PC-9 (cell line): ENCODE results near the gene TCEAL4. TPM values are rescaled to one million over a fixed set of nuclear protein-coding genes. Genes with fewer than 3 reads are reported as not detected.

Experiments used
- BruUV-seq: library from RNA; stranded (reverse); fragments of 400-500 nt; replicated peaks from 2 replicates; lab custom pipeline; 2021; lab: Mats Ljungman, UMichigan
- CTCF ChIA-PET: fragments of 300-600 bp; sonication (Branson Sonifier 250); formaldehyde crosslinking; loops from one replicate; lab custom pipeline; 2022; ENCODE audit warnings: antibody characterized with exemption; lab: Charles Lee
- POLR2A ChIA-PET: fragments of 300-600 bp; sonication (Branson Sonifier 250); formaldehyde crosslinking; loops from one replicate; lab custom pipeline; 2022; ENCODE audit warnings: antibody characterized with exemption; ENCODE audit not compliant: unreplicated experiment; lab: Charles Lee
- DNase-seq, 2 experiments: peaks; one replicate each; pipeline versions ENCODE4 v3.0.0 to v3.0.0-alpha.2; 2015 to 2022; ENCODE audit warnings: mixed read lengths in 1 of 2
- H2AFZ ChIP-seq: fragments of 200-600 bp; sonication (generic); 2 replicates; pipeline ENCODE4 v1.8.1; 2017; ENCODE audit warnings: antibody characterized with exemption
- H3F3A ChIP-seq: fragments of 200-600 bp; sonication (generic); 2 replicates; pipeline ENCODE4 v1.8.1; 2017; ENCODE audit warnings: antibody characterized with exemption, mild to moderate bottlenecking, low read depth; ENCODE audit not compliant: insufficient read depth
- H3K27ac ChIP-seq: fragments of 200-600 bp; sonication (generic); 2 replicates; pipeline ENCODE4 v1.6.1; 2016; ENCODE audit warnings: mixed run types
- H3K27me3 ChIP-seq: fragments of 200-600 bp; sonication (generic); 2 replicates; pipeline ENCODE4 v1.6.1; 2016; ENCODE audit warnings: low read depth, mixed run types; ENCODE audit not compliant: insufficient read depth
- H3K36me3 ChIP-seq: fragments of 200-600 bp; sonication (generic); 2 replicates; pipeline ENCODE4 v1.6.1; 2016; ENCODE audit warnings: low read depth, mixed run types
- H3K4me1 ChIP-seq: fragments of 200-600 bp; sonication (generic); replicated peaks from 2 replicates; pipeline ENCODE4 v1.6.1; 2016; ENCODE audit warnings: mixed run types; ENCODE audit not compliant: insufficient read depth
- H3K4me2 ChIP-seq: fragments of 200-600 bp; sonication (generic); 2 replicates; pipeline ENCODE4 v1.6.1; 2017; ENCODE audit warnings: mixed run types
- H3K4me3 ChIP-seq: fragments of 200-600 bp; sonication (generic); 2 replicates; pipeline ENCODE4 v1.6.1; 2016; ENCODE audit warnings: mixed run types
- H3K79me2 ChIP-seq: fragments of 200-600 bp; sonication (generic); 2 replicates; pipeline ENCODE4 v1.6.1; 2017; ENCODE audit warnings: low read depth, mixed run types
- H3K9me2 ChIP-seq: fragments of 200-600 bp; sonication (generic); 2 replicates; pipeline ENCODE4 v1.8.1; 2017; ENCODE audit warnings: mild to moderate bottlenecking; ENCODE audit not compliant: insufficient read depth
- H3K9me3 ChIP-seq: fragments of 200-600 bp; sonication (generic); 2 replicates; pipeline ENCODE4 v1.8.1; 2016; ENCODE audit warnings: low read depth; ENCODE audit not compliant: insufficient read depth
- H4K20me1 ChIP-seq: fragments of 200-600 bp; sonication (generic); 2 replicates; pipeline ENCODE4 v1.8.1; 2017; ENCODE audit not compliant: insufficient read depth
- EZH2 ChIP-seq: fragments of 200-600 bp; sonication (generic); IDR thresholded peaks from 2 replicates; pipeline ENCODE4 v1.8.0; 2017; ENCODE audit warnings: antibody characterized with exemption, low read depth
- intact Hi-C: fragments of 100-400 bp; cut with micrococcal nuclease; formaldehyde crosslinking; loops from one replicate; pipeline ENCODE4 v1.10.0; 2022; ENCODE audit not compliant: unreplicated experiment
- total RNA-seq: library from RNA; stranded (reverse); gene quantifications from 2 replicates; pipeline ENCODE4 v1.2.3, GENCODE V29; 2021
- TF ChIP-seq, protein P1 (sequence below): fragments of 200-600 bp; sonication (generic); conservative IDR thresholded peaks from 2 replicates; pipeline ENCODE4 v1.6.1; 2017; ENCODE audit warnings: mixed run types, antibody characterized with exemption, mild to moderate bottlenecking, moderate library complexity

Gene TCEAL4
- total RNA-seq, 1 experiment from 2014 or later: 42.9 TPM

DNA sequence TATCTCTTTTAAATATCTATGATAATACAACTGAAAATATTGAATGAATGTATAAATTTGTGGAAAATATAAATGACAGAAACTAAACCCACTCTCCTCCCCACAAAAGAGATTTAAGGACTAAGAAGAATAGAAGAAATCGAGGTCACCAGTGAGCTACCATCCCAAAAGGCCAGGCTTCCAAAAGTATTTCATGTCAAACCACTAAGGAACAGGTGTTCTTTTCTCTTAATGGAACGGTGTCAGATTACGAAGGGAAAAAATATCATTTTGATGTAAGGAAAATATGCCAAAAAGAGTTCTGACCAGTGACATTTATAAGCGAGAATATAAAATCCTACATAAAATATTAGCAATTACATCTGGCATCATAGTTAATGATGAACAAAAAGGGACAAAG lies 13.6 kb upstream of the TCEAL4 start:
- H3K27ac ChIP-seq: no peak overlapping the region
- CTCF ChIA-PET: no interaction called here
- no peaks in the 10 kb centered on the region for H3K27me3 ChIP-seq
- H3K36me3 ChIP-seq: no peaks in the 10 kb centered on the region
- TF ChIP-seq, protein P1, sequence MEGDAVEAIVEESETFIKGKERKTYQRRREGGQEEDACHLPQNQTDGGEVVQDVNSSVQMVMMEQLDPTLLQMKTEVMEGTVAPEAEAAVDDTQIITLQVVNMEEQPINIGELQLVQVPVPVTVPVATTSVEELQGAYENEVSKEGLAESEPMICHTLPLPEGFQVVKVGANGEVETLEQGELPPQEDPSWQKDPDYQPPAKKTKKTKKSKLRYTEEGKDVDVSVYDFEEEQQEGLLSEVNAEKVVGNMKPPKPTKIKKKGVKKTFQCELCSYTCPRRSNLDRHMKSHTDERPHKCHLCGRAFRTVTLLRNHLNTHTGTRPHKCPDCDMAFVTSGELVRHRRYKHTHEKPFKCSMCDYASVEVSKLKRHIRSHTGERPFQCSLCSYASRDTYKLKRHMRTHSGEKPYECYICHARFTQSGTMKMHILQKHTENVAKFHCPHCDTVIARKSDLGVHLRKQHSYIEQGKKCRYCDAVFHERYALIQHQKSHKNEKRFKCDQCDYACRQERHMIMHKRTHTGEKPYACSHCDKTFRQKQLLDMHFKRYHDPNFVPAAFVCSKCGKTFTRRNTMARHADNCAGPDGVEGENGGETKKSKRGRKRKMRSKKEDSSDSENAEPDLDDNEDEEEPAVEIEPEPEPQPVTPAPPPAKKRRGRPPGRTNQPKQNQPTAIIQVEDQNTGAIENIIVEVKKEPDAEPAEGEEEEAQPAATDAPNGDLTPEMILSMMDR: no peak
- no peak for TF ChIP-seq EZH2
- H3K4me3 ChIP-seq: no peak overlapping the region
- POLR2A ChIA-PET: no interaction called here
- intact Hi-C loops: no loop called here
- DNase-seq: no peak
- H3K79me2 ChIP-seq: no peaks in the 10 kb centered on the region
- H3K9me3 ChIP-seq: no peaks in the 10 kb centered on the region
- H3K9me2 ChIP-seq: no peaks in the 10 kb centered on the region
- H3F3A ChIP-seq: no peaks in the 10 kb centered on the region
- BruUV-seq: no TSS peak
- H2AFZ ChIP-seq: no peak overlapping the region
- no peaks in the 10 kb centered on the region for H3K4me1 ChIP-seq
- H4K20me1 ChIP-seq: no peaks in the 10 kb centered on the region
- no peak overlapping the region for H3K4me2 ChIP-seq

DNA sequence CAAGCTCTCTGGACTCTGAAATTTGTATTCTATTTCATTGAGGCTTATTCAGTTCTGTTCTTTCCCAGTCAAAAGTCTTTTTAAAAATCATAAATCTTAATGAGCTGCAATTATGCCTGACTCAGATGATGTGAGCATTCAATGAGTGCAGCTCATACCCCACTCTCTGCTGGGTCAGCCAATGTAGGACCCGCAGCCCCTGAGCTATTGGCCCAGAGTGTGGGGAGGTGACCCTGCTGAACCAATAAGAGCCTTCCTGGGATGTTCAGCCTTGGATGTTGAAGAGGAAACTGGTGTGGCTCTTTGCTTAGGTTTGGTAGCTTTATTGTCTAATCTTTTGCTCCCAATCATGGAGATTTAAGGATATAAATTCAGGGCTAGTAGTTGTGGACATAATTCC lies 12.1 kb upstream of the TCEAL4 start:
- no peak overlapping the region for H3K4me3 ChIP-seq
- H3K4me2 ChIP-seq: no peak overlapping the region
- H3K9me3 ChIP-seq: no peaks in the 10 kb centered on the region
- TF ChIP-seq EZH2: no peak
- TF ChIP-seq, protein P1: no peak
- H4K20me1 ChIP-seq: no peaks in the 10 kb centered on the region
- no peaks in the 10 kb centered on the region for H3K4me1 ChIP-seq
- no peaks in the 10 kb centered on the region for H3K79me2 ChIP-seq
- no peaks in the 10 kb centered on the region for H3K27me3 ChIP-seq
- ChIA-PET POLR2A (interaction anchor here (0.6 kb wide), 1 partner anchor 83 kb away, joined by 7 read pairs; no protein-coding TSS in a partner anchor), CTCF (interaction anchor here (0.8 kb wide), 1 partner anchor 133 kb away, joined by 3 read pairs; no protein-coding TSS in a partner anchor)
- intact Hi-C loops: no loop called here
- H3F3A ChIP-seq: no peaks in the 10 kb centered on the region
- H3K9me2 ChIP-seq: no peaks in the 10 kb centered on the region
- no peak for DNase-seq
- no peaks in the 10 kb centered on the region for H3K36me3 ChIP-seq
- no TSS peak for BruUV-seq
- H2AFZ ChIP-seq: no peak overlapping the region
- no peak overlapping the region for H3K27ac ChIP-seq

DNA sequence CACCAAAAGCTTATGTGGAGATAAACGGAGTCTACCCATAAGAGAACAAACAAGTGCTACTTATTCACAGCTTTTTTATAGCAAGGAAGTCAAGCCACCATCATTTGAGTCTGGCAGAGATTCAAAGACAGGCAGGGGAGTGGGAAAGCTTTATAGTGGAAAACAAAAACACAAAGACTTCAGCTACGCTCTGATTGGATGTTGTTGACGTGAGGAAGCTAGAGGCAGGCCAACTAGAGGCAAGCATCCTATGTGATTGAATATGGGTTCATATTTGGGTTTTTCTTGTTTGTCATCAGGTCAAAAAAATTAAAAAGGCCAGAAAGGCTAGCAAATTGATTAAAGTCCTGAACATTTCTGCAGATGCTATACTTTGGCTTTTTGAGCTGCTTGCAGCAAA lies 719 bp upstream of the TCEAL4 start:
- POLR2A ChIA-PET: no interaction called here
- intact Hi-C loops: loop anchor here (2.0 kb wide), 1 partner anchor 102 kb away; the partner anchor contains the start of gene MORF4L2

More for the DNA sequence above, 719 bp upstream of the TCEAL4 start:
- no peaks in the 10 kb centered on the region for H3K9me3 ChIP-seq
- H3F3A ChIP-seq: no peaks in the 10 kb centered on the region
- no peaks in the 10 kb centered on the region for H3K9me2 ChIP-seq
- no TSS peak for BruUV-seq
- no peak for TF ChIP-seq EZH2
- TF ChIP-seq, protein P1: no peak
- no peak for DNase-seq
- peaks cover 7% of the 10 kb centered on the region; the same call in 1 of the 2 replicates for H3K4me1 ChIP-seq
- CTCF ChIA-PET: interaction anchor here (0.6 kb wide), 1 partner anchor 230 kb away, joined by 3 read pairs; no protein-coding TSS in a partner anchor
- H3K27ac ChIP-seq: no peak overlapping the region
- no peaks in the 10 kb centered on the region for H4K20me1 ChIP-seq
- H2AFZ ChIP-seq: peak overlapping the region; percentile 89; the same call in 1 of the 2 replicates
- peak overlapping the region; percentile 74; the same call in 1 of the 2 replicates for H3K4me3 ChIP-seq
- peaks cover 13% of the 10 kb centered on the region for H3K79me2 ChIP-seq
- H3K4me2 ChIP-seq: peak overlapping the region; percentile 73
- no peaks in the 10 kb centered on the region for H3K27me3 ChIP-seq
- H3K36me3 ChIP-seq: no peaks in the 10 kb centered on the region; the same call in 1 of the 2 replicates
